GM13976 (cell line): ENCODE data around the gene KRTAP9-4.
A peak's percentile ranks its signal among the peaks of the same experiment; 100 is the strongest.
"Not testable (repeated sequence)": the region's sequence is repeated elsewhere in the genome, so short reads cannot be mapped to it uniquely, and the experiment has no call there.

Source experiments
- DNase-seq: peaks from one replicate; pipeline ENCODE4 v3.0.0; 2012; ENCODE audit warnings: low spot score
- in situ Hi-C: fragments of 300-500 bp; cut with MboI; formaldehyde crosslinking; loops from one replicate; pipeline ENCODE4 v1.12.0; 2022; ENCODE audit warnings: low sequenced_read_pairs, mixed read lengths, inconsistent platforms; ENCODE audit not compliant: unreplicated experiment
- TF ChIP-seq, protein P1 (sequence below): IDR thresholded peaks from 2 replicates; pipeline ENCODE4 v1.5.1; 2012; ENCODE audit warnings: borderline replicate concordance, mild to moderate bottlenecking; ENCODE audit not compliant: insufficient read depth; ENCODE audit errors: extremely low read depth, missing control alignments, control extremely low read depth

Gene KRTAP9-4

DNA sequence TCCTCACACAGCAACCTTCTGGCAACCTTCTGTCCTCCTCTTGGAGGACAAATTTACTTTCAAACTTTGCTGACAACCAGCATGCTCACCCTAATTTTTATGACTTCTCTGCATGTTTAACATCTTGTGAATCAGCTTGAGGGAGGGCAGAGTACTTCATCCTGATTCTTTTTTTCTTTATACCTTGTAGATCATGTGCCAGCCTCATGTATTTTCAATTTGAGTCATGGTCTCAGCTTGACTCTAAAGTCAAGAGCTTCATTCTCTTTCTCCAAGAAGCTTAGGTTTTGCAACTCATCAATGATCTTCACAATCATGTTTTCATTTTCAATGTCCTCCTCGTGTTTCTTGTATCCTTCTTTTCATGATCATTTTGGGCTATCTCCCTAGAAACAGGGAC, 22.4 kb downstream of the KRTAP9-4 start:
- in situ Hi-C loops = no loop called here
- TF ChIP-seq, protein P1, sequence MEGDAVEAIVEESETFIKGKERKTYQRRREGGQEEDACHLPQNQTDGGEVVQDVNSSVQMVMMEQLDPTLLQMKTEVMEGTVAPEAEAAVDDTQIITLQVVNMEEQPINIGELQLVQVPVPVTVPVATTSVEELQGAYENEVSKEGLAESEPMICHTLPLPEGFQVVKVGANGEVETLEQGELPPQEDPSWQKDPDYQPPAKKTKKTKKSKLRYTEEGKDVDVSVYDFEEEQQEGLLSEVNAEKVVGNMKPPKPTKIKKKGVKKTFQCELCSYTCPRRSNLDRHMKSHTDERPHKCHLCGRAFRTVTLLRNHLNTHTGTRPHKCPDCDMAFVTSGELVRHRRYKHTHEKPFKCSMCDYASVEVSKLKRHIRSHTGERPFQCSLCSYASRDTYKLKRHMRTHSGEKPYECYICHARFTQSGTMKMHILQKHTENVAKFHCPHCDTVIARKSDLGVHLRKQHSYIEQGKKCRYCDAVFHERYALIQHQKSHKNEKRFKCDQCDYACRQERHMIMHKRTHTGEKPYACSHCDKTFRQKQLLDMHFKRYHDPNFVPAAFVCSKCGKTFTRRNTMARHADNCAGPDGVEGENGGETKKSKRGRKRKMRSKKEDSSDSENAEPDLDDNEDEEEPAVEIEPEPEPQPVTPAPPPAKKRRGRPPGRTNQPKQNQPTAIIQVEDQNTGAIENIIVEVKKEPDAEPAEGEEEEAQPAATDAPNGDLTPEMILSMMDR = no peak

DNA sequence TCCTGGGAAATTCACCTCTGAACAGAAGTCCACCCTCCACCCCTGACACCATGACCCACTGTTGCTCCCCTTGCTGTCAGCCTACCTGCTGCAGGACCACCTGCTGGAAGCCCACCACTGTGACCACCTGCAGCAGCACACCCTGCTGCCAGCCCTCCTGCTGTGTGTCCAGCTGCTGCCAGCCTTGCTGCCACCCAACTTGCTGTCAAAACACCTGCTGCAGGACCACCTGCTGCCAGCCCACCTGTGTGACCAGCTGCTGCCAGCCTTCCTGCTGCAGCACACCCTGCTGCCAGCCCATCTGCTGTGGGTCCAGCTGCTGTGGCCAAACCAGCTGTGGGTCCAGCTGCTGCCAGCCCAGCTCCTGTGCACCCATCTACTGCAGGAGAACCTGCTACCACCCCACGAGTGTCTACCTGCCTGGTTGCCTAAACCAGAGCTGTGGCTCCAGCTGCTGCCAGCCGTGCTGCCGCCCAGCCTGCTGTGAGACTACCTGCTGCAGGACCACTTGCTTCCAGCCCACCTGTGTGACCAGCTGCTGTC, 26.2 kb downstream of the KRTAP9-4 start, which contains the start of gene KRTAP9-7:
Gene KRTAP9-7, plus strand, starts transcription at position 51 of the 543 bp plus-strand sequence. Its CDS starts 0 bp downstream, at position 51.
- DNase-seq, in situ Hi-C loops: not testable (repeated sequence)

More for the DNA sequence above, 22.4 kb downstream of the KRTAP9-4 start:
- DNase-seq = no peak

DNA sequence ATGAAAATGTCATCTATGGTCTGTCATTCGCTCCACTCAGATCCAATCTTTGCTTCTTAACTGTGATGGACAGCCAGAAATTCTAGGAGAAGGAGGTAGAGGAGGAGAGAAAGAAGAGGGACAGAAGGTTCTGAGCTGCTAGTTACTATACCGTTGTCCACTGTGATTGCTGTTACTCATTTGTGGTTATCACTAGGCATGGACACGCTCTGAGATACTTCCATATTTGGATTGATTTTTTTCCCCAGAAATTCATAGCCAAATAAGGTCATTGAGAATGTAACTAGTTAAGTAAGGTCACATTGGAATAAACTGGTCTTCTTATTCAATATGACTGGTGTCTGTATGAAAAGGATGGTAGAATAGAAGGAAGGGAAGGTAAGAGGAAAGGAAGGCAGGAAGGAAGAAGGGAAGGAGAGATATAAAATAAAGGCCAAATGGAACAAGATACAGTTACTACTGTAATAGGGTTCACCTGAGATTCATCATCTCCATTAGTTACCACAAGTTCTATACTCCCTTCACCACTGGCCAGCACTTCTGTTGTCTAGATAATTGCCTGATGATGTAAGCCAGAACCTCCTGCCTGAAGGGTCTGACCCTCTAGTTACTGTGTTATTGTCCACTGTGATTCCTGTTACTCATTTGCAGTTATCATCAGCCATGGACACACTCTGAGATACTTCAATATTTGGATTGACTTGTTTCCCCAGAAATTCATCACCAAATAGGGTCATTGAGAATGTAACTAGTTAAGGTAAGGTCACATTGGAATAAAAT, 28.9 kb downstream of the KRTAP9-4 start:
- TF ChIP-seq, protein P1 = no peak
- in situ Hi-C loops = no loop called here
- peak; percentile 0 for DNase-seq

DNA sequence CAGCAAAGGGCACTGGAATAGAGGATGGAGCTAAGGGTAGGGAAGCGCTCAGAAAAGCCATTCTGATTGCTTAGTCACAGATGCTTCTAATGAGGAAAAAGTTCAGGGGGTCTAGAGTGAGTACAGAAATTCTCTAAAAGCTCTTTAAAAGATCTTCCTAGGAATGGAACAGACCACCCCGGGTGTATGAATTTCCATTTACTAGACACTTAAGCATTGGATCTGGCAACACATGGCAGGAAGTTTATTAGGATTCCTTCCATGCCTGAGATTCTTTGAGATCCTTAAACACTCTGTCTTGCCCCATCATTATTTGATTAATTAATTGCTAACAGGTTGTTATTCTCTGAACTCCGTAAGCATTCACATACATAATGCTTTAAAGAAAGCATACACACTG, 34.6 kb downstream of the KRTAP9-4 start:
- peak; percentile 0 for DNase-seq
- TF ChIP-seq, protein P1 = no peak
- in situ Hi-C loops = no loop called here

DNA sequence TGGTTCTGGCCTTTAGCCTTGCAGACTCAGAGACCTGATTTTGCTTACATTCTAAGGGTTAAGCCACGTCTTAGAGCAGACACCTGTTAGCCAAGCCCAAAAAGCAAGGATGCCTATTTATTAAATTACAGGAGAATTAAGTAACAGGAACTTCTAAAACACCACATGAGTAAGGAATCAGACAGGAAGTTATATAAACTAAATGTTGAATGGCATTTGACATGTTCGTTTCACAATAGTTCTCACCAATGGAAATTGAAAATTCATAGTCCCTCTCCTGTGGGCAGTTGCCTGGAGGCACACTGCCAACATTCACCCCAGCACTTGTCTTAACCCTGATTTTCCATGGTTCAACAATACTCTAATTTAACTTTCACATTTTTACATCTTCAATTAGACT, 35.1 kb downstream of the KRTAP9-4 start:
- TF ChIP-seq, protein P1 = no peak

DNA sequence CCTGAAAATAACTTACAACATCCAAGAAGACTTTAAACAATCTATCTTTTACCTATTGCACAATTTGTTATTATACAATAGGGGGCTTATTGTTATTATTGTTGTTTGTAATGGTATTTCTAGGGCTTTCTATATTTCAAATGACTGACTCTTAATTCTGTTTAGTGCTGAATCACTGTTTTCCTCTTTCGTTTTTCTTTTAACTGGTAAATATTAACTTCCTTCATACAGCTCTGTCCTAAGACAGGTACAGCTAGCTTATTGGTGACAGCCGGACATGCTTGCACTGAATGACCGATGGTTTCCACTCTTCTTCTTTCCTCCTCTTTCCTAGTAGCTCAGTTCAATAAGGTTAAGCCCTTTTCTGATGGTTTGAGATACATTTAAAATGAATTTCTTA, 37.6 kb downstream of the KRTAP9-4 start:
- in situ Hi-C loops = no loop called here
- peak; percentile 0 for DNase-seq
- TF ChIP-seq, protein P1 = no peak

More for the DNA sequence above, 35.1 kb downstream of the KRTAP9-4 start:
- DNase-seq = peak; percentile 0
- in situ Hi-C loops = no loop called here

DNA sequence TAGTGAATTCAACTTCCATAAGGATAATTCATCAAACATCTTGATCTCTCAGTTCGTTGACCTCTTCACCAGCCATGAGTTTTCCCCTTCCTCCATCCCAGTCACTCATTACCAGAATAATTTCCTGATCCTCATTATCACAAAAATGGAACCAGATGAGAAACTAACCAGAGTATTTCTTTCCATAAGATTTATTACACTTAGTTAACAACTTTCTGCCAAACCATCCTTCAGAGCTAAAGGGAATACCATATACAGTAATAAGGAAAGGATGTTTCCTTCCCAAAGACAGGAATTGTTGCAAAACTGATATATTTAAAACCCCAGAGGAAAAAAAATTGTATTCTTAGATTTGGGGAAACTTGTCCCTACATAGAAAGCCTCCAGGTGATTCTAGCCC, 44.5 kb downstream of the KRTAP9-4 start:
- DNase-seq = no peak
- in situ Hi-C loops = no loop called here
- TF ChIP-seq, protein P1 = no peak
